ENCODE results near the gene CCDC107.
"Not testable (repeated sequence)": the region's sequence is repeated elsewhere in the genome, so short reads cannot be mapped to it uniquely, and the experiment has no call there.

The CCDC107 gene, protein sequence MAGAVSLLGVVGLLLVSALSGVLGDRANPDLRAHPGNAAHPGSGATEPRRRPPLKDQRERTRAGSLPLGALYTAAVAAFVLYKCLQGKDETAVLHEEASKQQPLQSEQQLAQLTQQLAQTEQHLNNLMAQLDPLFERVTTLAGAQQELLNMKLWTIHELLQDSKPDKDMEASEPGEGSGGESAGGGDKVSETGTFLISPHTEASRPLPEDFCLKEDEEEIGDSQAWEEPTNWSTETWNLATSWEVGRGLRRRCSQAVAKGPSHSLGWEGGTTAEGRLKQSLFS

DNA sequence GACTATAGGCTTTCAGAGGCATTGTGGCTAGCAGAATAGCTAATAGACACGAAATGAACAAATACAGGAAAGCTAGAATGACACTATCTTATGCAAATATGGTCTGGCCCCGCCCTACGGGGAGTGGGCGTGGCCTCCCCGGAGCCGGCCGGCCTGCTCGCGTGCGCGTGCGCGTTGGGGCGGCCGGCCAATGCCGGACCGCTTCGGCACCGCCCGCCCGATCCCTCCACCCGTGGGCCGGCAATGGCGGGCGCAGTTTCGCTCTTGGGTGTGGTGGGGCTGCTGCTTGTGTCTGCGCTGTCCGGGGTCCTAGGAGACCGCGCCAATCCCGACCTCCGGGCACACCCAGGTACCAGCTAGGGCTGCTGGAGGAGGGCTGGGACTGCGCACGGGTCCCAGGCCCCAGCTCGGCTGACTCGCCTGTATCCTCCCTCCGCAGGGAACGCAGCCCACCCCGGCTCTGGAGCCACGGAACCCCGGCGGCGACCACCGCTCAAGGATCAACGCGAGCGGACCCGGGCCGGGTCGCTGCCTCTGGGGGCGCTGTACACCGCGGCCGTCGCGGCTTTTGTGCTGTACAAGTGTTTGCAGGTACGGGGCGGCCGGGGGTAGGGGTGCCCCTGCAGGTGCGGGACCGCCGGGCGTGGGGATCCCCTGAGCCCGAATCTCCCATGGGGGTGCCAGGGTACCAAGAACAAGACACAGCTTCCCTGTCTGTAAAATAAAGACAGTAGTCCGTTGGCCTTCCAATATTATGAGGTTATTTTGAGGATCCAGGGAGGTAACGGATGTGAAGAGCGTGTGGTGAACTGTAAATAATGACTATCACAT is at the start of gene CCDC107:
Gene CCDC107, plus strand, starts transcription at position 156 of the 831 bp plus-strand sequence. Its CDS starts 88 bp downstream, at position 244.
- DNase-seq, result peak; percentile 85

DNA sequence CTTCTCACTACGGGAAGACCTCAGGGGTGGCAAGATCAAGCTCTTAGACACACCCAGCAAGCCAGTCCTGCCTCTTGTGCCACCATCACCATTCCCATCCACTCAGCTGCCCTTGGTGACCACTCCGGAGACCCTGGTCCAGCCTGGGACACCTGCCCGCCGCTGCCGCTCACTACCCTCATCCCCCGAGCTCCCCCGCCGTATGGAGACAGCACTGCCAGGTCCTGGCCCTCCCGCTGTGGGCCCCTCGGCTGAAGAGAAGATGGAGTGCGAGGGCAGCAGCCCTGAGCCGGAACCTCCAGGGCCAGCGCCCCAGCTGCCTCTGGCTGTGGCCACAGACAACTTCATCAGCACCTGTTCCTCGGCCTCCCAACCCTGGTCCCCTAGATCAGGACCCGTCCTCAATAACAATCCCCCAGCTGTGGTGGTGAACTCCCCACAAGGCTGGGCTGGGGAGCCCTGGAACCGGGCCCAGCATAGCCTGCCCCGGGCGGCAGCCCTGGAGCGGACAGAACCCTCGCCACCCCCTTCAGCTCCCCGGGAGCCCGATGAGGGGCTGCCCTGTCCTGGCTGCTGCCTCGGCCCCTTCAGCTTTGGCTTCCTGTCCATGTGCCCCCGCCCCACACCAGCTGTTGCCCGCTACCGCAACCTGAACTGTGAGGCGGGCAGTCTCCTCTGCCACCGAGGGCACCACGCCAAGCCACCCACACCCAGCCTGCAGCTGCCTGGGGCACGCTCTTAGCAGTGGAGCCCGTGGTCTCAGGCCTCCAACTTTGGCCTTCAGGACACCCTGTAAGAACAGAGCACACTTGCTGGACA is 48.9 kb upstream of the CCDC107 start:
- DNase-seq, result no peak

DNA sequence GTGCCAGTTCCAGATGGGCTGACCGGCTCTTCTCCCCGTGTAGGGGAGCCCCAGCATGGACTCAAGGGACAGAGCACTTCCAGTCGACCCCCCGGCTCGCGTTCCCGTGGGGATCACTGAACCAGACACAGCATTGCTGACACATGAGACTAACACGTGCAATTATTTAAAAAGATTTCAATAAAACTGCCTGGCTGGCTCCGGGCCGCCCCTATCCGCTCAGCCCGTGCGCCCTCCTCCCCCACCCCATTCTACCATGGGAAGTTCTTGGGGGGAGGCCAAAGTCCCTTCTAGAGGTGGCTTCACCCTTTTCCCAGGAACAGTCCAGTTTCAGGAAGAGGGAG is 48.3 kb upstream of the CCDC107 start:
- DNase-seq, result no peak

DNA sequence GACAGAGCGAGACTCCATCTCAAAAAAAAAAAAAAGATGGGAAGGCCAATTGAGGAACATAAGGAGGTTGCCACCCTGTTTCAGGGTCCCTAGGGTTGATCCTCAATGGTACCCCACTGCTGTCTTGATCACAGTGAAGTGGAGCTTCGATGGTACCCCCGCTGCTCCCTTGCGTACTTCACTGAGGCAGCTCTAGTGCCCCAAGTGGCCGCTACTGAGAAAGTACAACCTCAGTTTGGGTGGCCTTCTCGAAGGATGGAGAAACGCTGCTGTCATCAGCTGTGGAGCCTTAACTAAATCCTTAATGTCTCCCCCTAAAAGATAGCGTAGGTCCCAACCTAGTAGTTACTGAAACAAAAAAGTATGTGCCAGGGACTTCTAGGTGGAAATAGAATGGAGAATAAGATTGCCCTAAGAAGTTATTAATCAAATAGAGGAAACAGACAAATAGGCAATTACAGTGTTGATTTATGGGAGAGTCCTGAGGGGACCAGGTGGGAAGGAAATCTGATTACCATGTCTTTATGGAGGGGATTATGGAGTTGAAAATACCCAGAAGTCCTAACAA is 46.8 kb upstream of the CCDC107 start:
- DNase-seq, result peak; percentile 75

DNA sequence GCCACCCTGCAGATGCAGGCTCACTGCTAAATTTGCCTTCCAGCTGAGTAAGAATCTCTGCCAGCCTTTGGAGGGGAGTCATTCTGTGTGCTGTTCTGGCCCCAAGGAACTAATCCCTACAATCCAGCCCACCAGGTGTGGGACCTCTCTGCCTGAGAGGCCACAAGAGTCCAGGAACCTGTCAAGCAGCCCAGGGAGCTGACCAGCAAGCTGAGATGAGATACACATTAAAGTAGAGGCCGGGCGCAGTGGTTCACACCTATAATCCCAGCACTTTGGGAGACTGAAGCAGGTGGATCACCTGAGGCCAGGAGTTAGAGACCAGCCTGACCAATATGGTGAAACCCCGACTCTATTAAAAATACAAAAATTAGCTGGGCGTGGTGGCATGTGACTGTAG is 46.0 kb upstream of the CCDC107 start:
- not testable (repeated sequence) for DNase-seq

DNA sequence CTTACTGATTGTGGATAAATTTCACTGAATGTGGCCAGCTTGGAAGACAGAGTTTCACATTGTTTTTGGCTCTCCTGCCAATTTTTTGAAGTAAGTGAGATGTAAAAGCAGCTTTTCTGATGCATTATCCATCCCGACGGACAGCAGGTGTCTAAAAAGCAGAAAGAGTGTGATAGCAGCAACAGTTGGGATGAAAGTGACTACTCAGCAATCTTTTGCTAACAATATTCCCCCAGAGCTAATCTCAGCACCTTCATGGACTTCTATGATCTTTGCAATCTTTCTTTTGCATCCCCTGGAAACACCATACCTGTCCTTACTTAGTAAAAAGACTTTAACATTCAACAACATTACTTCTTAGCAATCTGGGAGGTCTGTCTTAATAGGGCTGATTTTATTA is 45.2 kb upstream of the CCDC107 start:
- DNase-seq, result no peak

DNA sequence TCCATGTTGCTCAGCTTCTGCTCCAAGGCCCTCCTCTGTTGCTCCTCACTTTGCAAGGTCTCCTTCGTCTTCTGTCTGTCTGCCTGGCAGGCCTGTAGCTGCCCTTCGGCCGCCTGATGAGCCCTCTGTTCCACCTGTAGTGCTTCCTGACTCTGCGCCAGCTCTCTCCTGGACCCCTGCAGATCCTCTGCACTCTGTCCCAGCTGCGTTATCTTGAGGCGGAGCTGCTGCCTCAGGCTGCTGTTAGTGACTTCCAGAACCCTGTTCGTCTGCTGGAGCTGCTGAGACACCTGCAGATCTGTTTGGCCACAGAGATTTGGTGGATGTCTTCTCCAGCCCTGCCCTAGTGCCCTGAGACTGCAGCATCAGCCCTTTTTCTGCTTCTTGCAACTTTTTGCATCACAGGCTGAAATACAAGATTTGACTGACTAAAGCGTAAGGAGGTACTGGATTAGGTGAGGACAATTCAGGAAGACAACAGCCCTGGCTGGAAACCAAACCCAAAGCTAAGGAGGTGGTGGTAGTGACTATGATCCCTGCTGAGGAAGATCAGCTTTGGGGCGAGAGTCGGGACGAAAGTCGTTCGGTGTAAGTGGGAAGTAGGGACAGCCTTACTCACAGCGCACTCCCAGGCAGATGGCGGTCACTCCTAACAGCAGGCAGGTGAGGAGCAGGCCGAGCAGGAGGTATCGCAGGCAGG is 42.0 kb upstream of the CCDC107 start:
- no peak for DNase-seq

DNA sequence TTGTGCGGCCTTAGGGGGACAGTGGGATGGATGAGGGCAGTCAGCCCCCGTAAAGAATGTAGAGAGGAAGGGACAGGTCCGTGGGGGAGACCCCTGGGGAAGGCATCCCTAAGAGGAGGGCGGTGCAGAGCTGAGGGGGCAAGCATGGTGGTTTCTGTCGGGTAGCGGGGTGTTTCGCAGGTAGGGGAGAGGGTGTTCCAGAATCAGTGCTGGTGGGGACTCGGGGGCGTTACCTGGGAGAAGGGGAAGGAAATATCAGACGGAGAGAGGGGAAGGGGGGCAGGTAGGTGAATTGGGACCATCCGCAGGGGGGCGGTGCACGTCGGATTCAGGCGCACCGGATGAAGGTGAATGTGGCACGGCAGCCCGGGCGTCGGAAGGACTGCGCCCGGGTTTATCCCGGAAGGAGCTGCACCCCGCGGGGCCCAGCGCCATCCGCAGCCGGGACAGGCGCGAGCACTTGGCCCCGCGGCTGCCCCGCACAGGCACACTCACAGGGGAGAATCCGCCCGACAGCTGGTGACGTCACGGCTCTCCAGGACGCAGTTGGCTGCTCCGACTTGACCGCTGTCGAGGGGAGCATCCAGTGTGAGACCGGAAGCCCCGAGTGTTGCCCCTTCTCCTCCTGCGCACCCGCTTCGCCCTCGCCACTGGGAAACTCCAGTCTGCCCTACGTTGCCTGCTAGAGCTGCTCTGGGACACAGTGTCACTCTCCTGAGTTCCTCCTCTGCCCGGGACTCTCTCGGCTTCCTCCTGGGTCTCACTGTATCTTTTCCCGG is 41.2 kb upstream of the CCDC107 start:
- DNase-seq, result peak; percentile 50

DNA sequence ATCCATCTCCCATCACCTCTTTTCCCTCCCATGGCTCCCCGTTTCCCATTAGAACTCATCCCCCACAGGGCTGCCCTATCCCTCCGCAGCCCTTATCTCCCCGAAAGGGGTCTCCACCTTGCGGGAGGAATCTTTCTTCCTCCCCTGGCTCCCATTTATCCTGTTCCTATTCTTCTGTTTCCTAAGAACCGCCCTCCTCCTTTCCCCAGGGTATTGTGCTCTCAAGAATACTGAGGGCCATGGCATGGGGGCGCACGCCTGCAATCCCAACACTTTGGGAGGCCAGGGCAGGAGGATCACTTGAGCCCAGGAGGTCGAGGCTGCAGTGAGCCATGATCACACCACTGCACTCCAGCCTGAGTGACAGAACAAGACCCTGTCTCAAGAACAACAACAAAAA is 40.5 kb upstream of the CCDC107 start:
- DNase-seq, result no peak

DNA sequence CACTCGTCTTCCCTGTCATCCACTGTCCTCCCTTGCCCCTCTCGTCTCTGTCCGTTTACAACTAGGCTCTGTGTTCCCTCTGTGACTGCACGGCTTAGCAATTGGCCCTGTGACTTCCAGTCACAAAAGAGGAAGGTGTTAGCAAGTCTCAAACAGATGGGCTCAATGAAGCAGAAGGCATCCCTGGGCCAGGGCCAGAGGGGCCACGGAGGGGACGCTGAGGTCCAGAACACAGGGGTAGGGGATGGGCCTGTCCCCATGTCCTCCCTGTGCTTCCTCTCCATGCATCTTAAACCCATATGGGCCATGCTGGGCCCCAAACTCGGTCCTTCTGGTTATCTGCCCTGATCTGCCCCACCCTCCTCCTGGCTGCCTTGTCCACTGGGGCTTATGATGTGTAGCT is 39.8 kb upstream of the CCDC107 start, which contains the start of gene CD72:
Gene CD72, minus strand, starts transcription at position 89 of the 403 bp plus-strand sequence. CDS start 110 bp downstream, outside the sequence.
- DNase-seq, result no peak

DNA sequence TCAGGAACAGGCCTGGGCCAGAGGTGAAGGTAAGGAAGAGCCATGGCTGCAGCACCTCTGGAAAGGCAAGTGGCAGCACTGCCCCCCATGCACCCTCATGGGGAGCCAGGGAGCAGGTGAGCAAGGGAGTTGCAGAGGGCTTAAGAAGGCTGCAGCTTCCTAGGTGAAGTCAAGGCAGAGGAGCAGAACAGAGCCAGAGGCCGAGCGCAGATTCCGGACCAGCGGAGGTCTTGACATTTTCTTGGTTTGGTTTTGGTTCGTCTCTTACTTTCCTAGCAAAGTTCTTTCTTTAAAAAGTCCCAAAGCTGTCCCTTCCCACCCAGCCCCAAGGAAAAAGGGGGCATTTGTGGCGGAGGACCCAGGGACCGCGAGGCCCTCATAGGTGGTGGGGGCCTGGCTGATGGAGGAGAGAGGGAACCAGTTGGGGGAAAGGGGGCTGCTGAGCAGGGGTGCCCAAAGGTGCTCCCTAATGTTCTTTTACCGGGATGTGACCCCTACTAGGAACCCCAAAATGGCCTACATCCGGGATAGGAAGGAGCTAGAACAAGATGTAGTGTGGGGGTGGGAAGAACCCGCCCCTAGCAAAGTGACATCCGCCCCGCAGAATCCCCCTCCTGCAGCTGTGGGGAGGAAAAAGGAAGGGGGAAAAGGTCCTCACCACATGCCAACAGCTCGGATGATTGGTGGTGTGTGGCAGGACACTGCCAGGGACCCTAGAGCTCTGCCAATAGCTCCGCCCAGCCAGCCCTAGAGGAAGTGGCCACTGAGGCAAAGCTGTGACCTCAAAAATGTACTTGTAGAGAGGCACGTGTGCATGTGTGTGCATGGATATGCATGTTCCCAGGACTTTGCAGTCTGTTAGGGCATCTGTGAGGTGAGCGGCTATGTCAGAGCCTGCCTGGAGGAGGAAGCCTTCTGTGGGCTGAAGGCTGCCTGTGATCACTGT is 39.0 kb upstream of the CCDC107 start:
- DNase-seq, result no peak

DNA sequence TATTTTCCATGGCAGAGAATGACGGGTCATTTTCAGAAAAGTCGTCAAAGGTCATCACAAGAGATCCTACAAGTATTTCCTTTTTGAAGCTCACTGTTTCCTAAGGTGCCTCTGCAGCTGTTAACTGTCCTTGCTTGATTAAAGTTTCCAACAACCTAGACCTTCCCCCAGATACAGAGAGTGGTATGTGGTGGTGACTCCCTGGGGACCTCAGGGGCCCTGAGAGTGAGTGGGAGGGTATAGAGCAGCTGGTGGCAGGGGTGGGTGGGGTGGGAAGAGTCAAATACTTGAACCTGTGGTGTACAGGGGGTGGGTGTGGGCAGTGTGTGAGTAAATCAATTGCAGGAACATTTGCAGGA is 38.3 kb upstream of the CCDC107 start:
- no peak for DNase-seq

DNA sequence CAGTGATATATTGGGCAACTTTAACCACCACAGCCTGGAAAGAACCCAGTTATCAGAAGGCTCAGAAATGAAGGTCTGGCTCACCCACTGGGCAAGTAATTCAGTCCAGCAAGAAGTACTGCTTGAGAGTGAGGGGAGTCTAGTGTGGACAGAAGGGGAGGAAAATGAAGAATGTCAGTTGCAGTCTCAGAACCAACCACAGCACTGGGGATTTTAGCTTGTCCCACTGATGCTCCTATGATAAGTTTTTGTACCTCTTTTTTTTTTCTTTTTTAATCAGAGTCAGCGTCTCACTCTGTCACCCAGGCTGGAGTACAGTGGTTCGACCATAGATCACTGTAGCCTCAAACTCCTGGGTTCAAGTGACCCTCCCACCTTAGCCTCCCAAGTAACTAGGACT is 30.5 kb upstream of the CCDC107 start:
- DNase-seq, result no peak

DNA sequence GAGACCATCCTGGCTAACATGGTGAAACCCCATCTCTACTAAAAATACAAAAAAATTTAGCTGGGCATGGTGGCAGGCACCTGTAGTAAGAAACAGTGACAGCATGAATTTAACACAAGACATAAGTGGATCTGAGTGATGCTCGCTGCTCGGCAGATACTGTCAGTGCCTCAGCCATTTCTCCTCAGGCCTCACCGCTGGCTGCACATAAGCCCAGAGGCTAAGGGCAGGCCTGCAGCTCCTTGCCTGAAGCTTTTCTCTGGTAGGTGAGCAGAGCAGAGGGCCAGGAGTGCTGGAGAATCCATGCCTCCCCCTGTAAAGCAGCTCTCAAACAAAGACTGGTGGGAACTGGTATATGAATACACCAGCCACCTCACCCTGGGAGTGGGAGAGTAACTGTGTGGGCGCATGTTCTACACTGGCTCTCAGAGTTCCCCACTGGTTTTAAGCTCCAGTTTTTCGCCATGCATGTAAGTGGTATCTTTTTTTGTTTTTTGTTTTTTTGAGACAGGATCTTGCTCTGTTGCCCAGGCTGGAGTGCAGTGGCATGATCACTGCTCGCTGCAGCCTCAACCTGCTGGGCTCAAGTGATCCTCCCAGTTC is 29.6 kb upstream of the CCDC107 start:
- no peak for DNase-seq

DNA sequence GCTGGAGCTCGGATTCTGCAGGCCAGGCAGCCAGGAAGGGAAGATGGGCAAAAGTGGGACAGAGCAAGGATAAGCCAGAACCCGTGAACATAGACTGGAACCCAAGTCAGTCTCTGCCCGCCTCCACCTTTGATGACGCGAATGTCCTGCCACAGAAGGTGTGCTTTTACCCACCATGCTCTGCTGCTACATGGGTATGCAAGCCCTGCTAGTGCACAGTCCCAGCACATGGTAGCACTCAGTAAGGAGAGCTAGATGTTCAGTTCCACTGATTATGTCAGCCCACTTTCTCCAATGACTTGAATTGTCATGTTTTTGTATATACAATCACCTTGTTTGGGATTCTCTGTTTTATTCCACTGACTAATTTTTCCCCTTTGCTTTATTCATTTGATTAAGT is 28.5 kb upstream of the CCDC107 start:
- no peak for DNase-seq

DNA sequence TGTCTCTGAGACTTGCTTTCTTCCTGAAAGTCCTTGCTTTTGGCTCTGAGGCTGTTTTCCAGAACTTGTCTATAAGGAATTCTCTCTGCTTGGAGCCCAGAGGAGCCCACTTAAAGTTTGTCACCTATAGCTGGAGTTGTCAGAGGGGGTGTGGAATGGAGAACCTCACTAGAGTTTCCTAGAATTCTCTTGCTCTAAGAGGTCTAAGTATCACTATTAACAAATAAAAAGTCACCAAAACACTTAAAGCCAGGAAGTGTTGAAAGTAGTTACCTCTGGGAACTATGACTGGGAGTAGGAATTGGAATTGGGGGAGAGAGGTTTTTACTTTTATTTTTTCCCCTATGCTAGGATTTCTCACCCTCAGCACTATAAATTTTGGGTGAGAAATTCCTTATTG is 22.4 kb upstream of the CCDC107 start:
- no peak for DNase-seq

DNA sequence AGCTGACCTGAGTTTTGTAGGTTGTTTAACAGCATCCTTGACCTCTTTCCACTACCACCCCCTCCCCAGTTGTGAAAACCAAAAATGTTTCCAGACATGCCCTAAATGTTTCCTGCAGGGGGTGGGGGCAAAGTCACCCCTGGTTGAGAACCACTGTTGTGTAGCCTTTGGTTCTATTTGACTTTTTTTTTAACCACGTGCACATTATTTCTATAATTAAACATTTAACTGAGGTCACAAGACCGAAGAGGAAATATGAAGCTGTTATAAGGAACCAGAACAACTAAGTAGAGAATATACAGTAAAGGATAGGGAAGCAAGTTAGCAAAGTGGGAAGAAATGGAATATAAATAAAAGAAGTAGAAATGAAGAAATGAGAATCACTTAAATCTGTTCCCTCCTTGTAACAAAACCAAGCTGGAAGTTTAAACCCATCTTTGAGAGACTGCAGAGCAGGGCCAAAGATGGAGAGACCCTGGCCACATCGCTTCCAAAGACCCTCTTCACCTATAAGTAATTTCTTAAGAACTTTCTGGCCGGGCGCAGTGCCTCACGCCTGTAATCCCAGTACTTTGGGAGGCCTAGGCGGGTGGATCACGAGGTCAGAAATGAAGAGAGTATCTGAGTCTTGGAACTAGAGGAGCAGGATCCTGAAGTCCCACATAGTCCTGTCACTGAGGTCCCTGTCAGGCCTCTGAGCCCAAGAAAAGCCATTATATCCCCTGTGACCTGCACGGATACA is 21.8 kb upstream of the CCDC107 start:
- no peak for DNase-seq

DNA sequence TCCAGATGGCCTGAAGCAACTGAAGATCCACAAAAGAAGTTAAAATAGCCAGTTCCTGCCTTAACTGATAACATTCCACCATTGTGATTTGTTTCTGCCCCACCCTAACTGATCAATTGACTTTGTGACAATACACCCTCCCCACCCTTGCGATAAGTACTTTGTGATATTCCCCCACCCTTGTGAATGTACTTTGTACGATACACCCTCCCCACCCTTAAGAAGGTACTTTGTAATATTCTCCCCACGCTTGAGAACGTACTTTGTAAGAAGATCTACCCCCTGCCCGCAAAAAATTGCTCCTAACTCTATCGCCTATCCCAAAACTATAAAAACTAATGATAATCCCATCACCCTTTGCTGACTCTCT is 21.2 kb upstream of the CCDC107 start:
- DNase-seq, result not testable (repeated sequence)

DNA sequence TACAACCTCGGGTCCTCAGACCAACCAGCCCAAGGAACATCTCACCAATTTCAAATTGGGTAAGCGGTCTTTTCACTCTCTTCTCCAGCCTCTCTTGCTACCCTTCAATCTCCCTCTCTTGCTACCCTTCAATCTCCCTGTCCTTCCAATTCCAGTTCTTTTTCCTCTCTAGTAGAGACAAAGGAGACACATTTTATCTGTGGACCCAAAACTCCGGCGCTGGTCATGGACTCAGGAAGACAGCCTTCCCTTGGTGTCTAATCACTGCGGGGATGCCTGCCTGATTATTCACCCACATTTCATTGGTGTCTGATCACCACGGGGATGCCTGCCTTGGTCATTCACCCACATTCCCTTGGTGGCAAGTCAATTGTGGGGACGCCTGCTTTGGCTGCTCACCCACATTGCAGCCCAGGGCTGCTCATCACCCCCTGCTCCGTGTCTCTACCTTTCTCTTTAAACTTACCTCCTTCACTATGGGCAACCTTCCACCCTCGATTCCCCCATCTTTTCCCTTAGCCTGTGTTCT is 20.6 kb upstream of the CCDC107 start:
- DNase-seq, result not testable (repeated sequence)
